GM12864 (cell line): Measurements from ENCODE around the gene MARCHF10.

Source experiments
- DNase-seq: peaks from one replicate; pipeline ENCODE4 v3.0.0-alpha.2; 2011; ENCODE audit warnings: low read depth
- H3K4me3 ChIP-seq: 2 replicates; pipeline ENCODE4 v1.5.1; 2011; ENCODE audit warnings: mild to moderate bottlenecking, low read depth, low read length, control low read depth
- CTCF ChIP-seq: IDR thresholded peaks from 2 replicates; pipeline ENCODE4 v1.5.1; 2011; ENCODE audit warnings: low read depth, mild to moderate bottlenecking, moderate library complexity, low read length, control low read depth, inconsistent platforms; ENCODE audit errors: missing control alignments

Gene MARCHF10

GRCh38 chr17:62825182-62825581 is 17.1 kb upstream of the MARCHF10 start:
- H3K4me3 ChIP-seq: no peak overlapping the region
- DNase-seq: no peak

GRCh38 chr17:62824290-62825131 is 16.4 kb upstream of the MARCHF10 start:
- DNase-seq: no peak
- no peak for TF ChIP-seq CTCF
- no peak overlapping the region for H3K4me3 ChIP-seq

More at GRCh38 chr17:62825182-62825581, 17.1 kb upstream of the MARCHF10 start:
- TF ChIP-seq CTCF: no peak

GRCh38 chr17:62823111-62823893 is 15.2 kb upstream of the MARCHF10 start:
- no peak for TF ChIP-seq CTCF
- no peak overlapping the region for H3K4me3 ChIP-seq
- no peak for DNase-seq

- DNase-seq: no peak
- no peak overlapping the region for H3K4me3 ChIP-seq
- no peak for TF ChIP-seq CTCF
Observed at GRCh38 chr17:62822080-62822904, 14.2 kb upstream of the MARCHF10 start.

- H3K4me3 ChIP-seq: no peak overlapping the region
- no peak for TF ChIP-seq CTCF
Observed at GRCh38 chr17:62821189-62822079, 13.3 kb upstream of the MARCHF10 start.

GRCh38 chr17:62819511-62820221 is 11.6 kb upstream of the MARCHF10 start:
- no peak for DNase-seq
- no peak overlapping the region for H3K4me3 ChIP-seq
- TF ChIP-seq CTCF: no peak

More at GRCh38 chr17:62821189-62822079, 13.3 kb upstream of the MARCHF10 start:
- no peak for DNase-seq
